HL-60 (cell line): ENCODE data around the gene OR12D3.

Experiments used
- DNase-seq, 2 experiments: peaks; one replicate each; pipeline ENCODE4 v3.0.0-alpha.2; 2010 to 2020; ENCODE audit warnings: low read depth in 1 of 2, low spot score in 1 of 2
- H3K27ac ChIP-seq: fragments of 250-450 bp; sonication (Bioruptor Pico); replicated peaks from 2 replicates; pipeline ENCODE4 v1.5.1; 2020; ENCODE audit warnings: mild to moderate bottlenecking, moderate library complexity
- H3K27me3 ChIP-seq: fragments of 250-450 bp; sonication (Bioruptor Pico); 2 replicates; pipeline ENCODE4 v1.5.1; 2021; ENCODE audit warnings: mild to moderate bottlenecking, moderate library complexity; ENCODE audit not compliant: insufficient read depth, poor library complexity, severe bottlenecking
- H3K4me3 ChIP-seq: replicated peaks from 2 replicates; pipeline ENCODE4 v1.5.1; 2011; ENCODE audit warnings: mild to moderate bottlenecking, control low read depth, low read length; ENCODE audit not compliant: insufficient read depth
- CTCF ChIP-seq: IDR thresholded peaks from one replicate; pipeline ENCODE4 v1.5.1; 2011; ENCODE audit warnings: low read length, control low read depth, inconsistent platforms; ENCODE audit not compliant: insufficient read depth
- GABPA ChIP-seq: IDR thresholded peaks from 2 replicates; pipeline ENCODE4 v1.6.1; 2012; ENCODE audit warnings: low read depth
- POLR2AphosphoS5 ChIP-seq: IDR thresholded peaks from 2 replicates; pipeline ENCODE4 v1.6.1; 2012; ENCODE audit warnings: low read depth
- REST ChIP-seq: IDR thresholded peaks from 2 replicates; pipeline ENCODE4 v1.6.1; 2012; ENCODE audit warnings: low read depth; ENCODE audit not compliant: insufficient replicate concordance
- SPI1 ChIP-seq: IDR thresholded peaks from 2 replicates; pipeline ENCODE4 v1.6.1; 2012; ENCODE audit warnings: low read depth, mild to moderate bottlenecking, borderline replicate concordance

OR12D3 gene

GRCh38 chr6:29419516-29419915 is 44.4 kb upstream of the OR12D3 start:
- DNase-seq, result no peak
- TF ChIP-seq GABPA, result no peak
- TF ChIP-seq CTCF, result no peak
- TF ChIP-seq REST, result no peak
- TF ChIP-seq POLR2AphosphoS5, result no peak
- TF ChIP-seq SPI1, result no peak
- Histone ChIP-seq H3K27ac (no peak overlapping the region), H3K27me3 (no peaks in the 10 kb centered on the region), H3K4me3 (no peak overlapping the region)

- H3K27me3 ChIP-seq, result no peaks in the 10 kb centered on the region
- TF ChIP-seq CTCF, result no peak
- TF ChIP-seq REST, result no peak
- TF ChIP-seq GABPA, result no peak
- no peak for TF ChIP-seq SPI1
- no peak for TF ChIP-seq POLR2AphosphoS5
- DNase-seq, result no peak
- no peak within 1 kb of the TSS for H3K27ac ChIP-seq
- H3K4me3 ChIP-seq, result no peak within 1 kb of the TSS
These were observed 39.5 kb upstream of the OR12D3 start, which contains the start of gene OR12D1 for GRCh38 chr6:29414588-29414987. Gene OR12D1, plus strand, starts transcription at chr6:29414928.

- H3K4me3 ChIP-seq, result no peak overlapping the region
- DNase-seq, result no peak
- no peaks in the 10 kb centered on the region for H3K27me3 ChIP-seq
- no peak for TF ChIP-seq CTCF
- no peak for TF ChIP-seq GABPA
- TF ChIP-seq SPI1, result no peak
- no peak for TF ChIP-seq POLR2AphosphoS5
- TF ChIP-seq REST, result no peak
- no peak overlapping the region for H3K27ac ChIP-seq
These were observed 28.7 kb upstream of the OR12D3 start for GRCh38 chr6:29403801-29404200.
